Measurements from ENCODE around the gene AKNAD1. TPM values are rescaled to one million over a fixed set of nuclear protein-coding genes. Genes with fewer than 3 reads are reported as not detected.

AKNAD1 gene
- total and polyA plus RNA-seq, 2 of the 13 experiments (the other 11 are each of a cell fraction or from before 2014, with no cell fraction given), result not detected

DNA sequence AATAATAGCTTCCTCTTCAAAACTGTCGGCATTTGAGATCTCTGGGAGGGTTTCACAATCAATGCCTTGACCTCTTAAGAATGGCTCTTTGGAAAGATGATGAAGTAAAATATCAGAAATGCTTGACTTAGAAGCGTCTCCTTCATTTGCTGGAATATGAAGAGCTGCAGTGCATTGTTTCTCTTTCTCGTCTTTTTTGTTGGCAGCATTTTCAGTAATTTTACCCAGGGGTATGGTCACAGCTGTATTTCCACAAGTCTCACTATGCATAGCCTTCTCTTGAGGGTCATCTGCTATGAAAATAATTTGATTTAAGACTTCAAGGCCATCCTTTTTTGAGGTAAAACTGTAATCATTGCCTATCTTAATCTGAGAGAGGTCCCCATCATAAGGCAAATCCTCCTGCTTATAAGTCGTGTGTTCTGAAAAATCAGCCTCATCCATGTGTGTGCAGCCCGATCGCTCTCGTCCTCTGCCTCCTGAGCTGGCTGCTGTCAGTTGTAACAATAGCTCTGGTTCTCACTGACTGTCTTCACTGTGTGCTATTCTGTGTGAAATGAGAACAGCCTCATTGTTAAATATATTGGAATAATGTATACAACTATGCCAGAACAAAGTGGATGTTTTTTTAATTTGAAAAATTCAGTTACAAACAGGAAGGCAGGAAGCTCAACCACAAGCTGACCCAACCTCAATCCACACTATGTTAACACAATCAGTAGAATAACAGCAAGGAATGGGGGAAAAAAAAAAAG, 4.5 kb downstream of the AKNAD1 start (continued):
- no peak for TF ChIP-seq ZFP36 (IDR thresholded peaks at IDR 0.05; ENCODE audit: borderline replicate concordance, low read depth, low read length, partially characterized antibody)

DNA sequence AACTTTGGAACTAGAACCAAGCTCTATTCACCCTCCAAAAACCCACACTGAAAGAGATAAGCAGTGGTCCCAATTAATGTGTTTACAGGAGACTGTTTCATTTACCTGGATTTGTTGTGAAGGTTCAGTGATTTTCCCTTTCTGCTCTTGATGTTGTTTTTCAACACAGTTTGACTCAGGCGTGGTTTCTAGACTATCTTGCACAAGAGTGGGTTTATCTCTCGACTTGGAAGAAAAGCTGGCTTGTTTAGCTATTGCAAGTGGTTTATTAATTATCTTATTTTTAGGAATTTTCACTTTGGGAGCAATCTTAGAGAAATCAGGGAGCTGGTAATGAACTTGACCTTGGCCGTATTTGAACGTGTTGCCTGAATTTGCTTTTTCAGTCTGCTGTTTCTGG, 5.3 kb downstream of the AKNAD1 start:
- Histone ChIP-seq H3K27ac (ENCODE audit: extremely low read length, insufficient read depth, low read length) (no peak overlapping the region), H3K9me3 (ENCODE audit: low read length) (no peaks in the 10 kb centered on the region), H3K9ac (ENCODE audit: insufficient read depth, low read depth, low read length) (no peak overlapping the region), H3K4me2 (ENCODE audit: low read depth, low read length) (no peak overlapping the region), H4K20me1 (ENCODE audit: insufficient read depth, low read length) (no peaks in the 10 kb centered on the region), H3K4me3 (replicated peaks in 1 of 3; ENCODE audit: insufficient read depth in 1 of 3, low read depth in 2 of 3, low read length in 3 of 3) (no peak overlapping the region), H3K4me1 (ENCODE audit: insufficient read depth, low read length) (no peaks in the 10 kb centered on the region), H3K79me2 (ENCODE audit: insufficient read depth, low read length) (no peaks in the 10 kb centered on the region), H2AFZ (ENCODE audit: low read length) (no peak overlapping the region), H3K36me3 (replicated peaks in 1 of 2; ENCODE audit: control insufficient read depth in 1 of 2, insufficient read depth in 2 of 2, low read length in 2 of 2) (no peaks in the 10 kb centered on the region), H3K27me3 (ENCODE audit: control insufficient read depth in 1 of 2, insufficient read depth in 2 of 2, low read length in 2 of 2) (peaks cover 0 to 18% of the 10 kb centered on the region in 2 experiments; a peak in 2 of 5 replicates)
- ChIA-PET CTCF (ENCODE audit: low intra/inter-chr PET ratio, low total read pairs) (no interaction called here), POLR2A (no interaction called here)
- in situ Hi-C loops (cut with HindIII; ENCODE audit: extremely low pct_ligation_motif_present, low pct_unique_long_range_greater_than_20kb), result no loop called here
- BruUV-seq (replicated peaks), result no TSS peak
- no peak for FAIRE-seq
- 14% methylated on average over 4 of the region's 4 CpGs for WGBS (ENCODE audit: low lambda C conversion rate)
- DNase-seq (ENCODE audit: low spot score), result no peak
- intact Hi-C loops (cut with micrococcal nuclease; ENCODE audit: unreplicated experiment), result no loop called here
- no peak for ATAC-seq
- no peak for TF ChIP-seq ZNF879 (CRISPR knock-in tag; IDR thresholded peaks at IDR 0.05)
- no peak for TF ChIP-seq POLR2AphosphoS2 (IDR thresholded peaks at IDR 0.05; ENCODE audit: low read depth, low read length)
- TF ChIP-seq ZFAT (CRISPR knock-in tag; conservative IDR thresholded peaks at IDR 0.05), result no peak
- no peak for TF ChIP-seq ZNF652 (CRISPR knock-in tag; IDR thresholded peaks at IDR 0.05; ENCODE audit: borderline replicate concordance, low read depth)
- no peak for TF ChIP-seq SMYD3 (CRISPR knock-in tag; IDR thresholded peaks at IDR 0.05)
- TF ChIP-seq ETV5 (CRISPR knock-in tag; IDR thresholded peaks at IDR 0.05; ENCODE audit: borderline replicate concordance), result no peak
- no peak for TF ChIP-seq ZNF503 (CRISPR knock-in tag; IDR thresholded peaks at IDR 0.05)
- no peak for TF ChIP-seq MEIS1 (CRISPR knock-in tag; IDR thresholded peaks at IDR 0.05; ENCODE audit: borderline replicate concordance)
- TF ChIP-seq PCBP2 (optimal IDR thresholded peaks at IDR 0.05; ENCODE audit: low read depth, low read length, poor library complexity, severe bottlenecking), result no peak
- TF ChIP-seq AFF4 (CRISPR knock-in tag; IDR thresholded peaks at IDR 0.05), result no peak
- no peak for TF ChIP-seq ZNF180 (CRISPR knock-in tag; IDR thresholded peaks at IDR 0.05; ENCODE audit: borderline replicate concordance, low read depth)
